Astrocyte (in vitro differentiated cells and primary cell): ENCODE measurements around the gene STX5.

Source experiments
- CTCF ChIP-seq: IDR thresholded peaks from 2 replicates; pipeline ENCODE4 v1.5.1; 2011; ENCODE audit warnings: low read depth, mild to moderate bottlenecking, inconsistent platforms, low read length, moderate library complexity; ENCODE audit not compliant: insufficient read depth
- EZH2 ChIP-seq: IDR thresholded peaks from 2 replicates; pipeline ENCODE4 v1.6.1; 2012; ENCODE audit warnings: mild to moderate bottlenecking, low read length, inconsistent platforms; ENCODE audit not compliant: insufficient read depth

- TF ChIP-seq EZH2 = no peak
- no peak for TF ChIP-seq CTCF
These were observed 19.3 kb upstream of the STX5 start for GRCh38 chr11:62850911-62851806.
